Parathyroid adenoma (tissue), 2 donors: ENCODE data around the gene TSPAN1.

Experiments used
- H2AFZ ChIP-seq: fragments of 300-600 bp; sonication (generic); one replicate; pipeline ENCODE4 v1.7.0; 2017; ENCODE audit warnings: antibody characterized with exemption, mild to moderate bottlenecking
- H3K27ac ChIP-seq: fragments of 300-600 bp; sonication (generic); one replicate; pipeline ENCODE4 v1.7.0; 2017
- H3K27me3 ChIP-seq: fragments of 300-600 bp; sonication (generic); one replicate; pipeline ENCODE4 v1.7.0; 2017; ENCODE audit warnings: low read length; ENCODE audit not compliant: control insufficient read depth, insufficient read depth
- H3K36me3 ChIP-seq: fragments of 300-600 bp; sonication (generic); one replicate; pipeline ENCODE4 v1.7.0; 2017; ENCODE audit warnings: low read length; ENCODE audit not compliant: control insufficient read depth, insufficient read depth
- H3K4me1 ChIP-seq: fragments of 300-600 bp; sonication (generic); one replicate; pipeline ENCODE4 v1.7.0; 2017; ENCODE audit warnings: control low read depth
- H3K4me2 ChIP-seq: fragments of 300-600 bp; sonication (generic); one replicate; pipeline ENCODE4 v1.7.0; 2017; ENCODE audit warnings: low read length
- H3K4me3 ChIP-seq: fragments of 300-600 bp; sonication (generic); one replicate; pipeline ENCODE4 v1.7.0; 2017; ENCODE audit warnings: low read depth, low read length
- H3K79me2 ChIP-seq: fragments of 300-600 bp; sonication (generic); one replicate; pipeline ENCODE4 v1.7.0; 2017; ENCODE audit warnings: control low read depth
- H3K9ac ChIP-seq: fragments of 300-600 bp; sonication (generic); one replicate; pipeline ENCODE4 v1.7.0; 2017; ENCODE audit warnings: mild to moderate bottlenecking
- H3K9me3 ChIP-seq: fragments of 300-600 bp; sonication (generic); one replicate; pipeline ENCODE4 v1.7.0; 2017; ENCODE audit warnings: low read length; ENCODE audit not compliant: control insufficient read depth
- CTCF ChIP-seq: fragments of 300-600 bp; sonication (generic); IDR thresholded peaks from one replicate; pipeline ENCODE4 v1.7.0; 2017; ENCODE audit warnings: antibody characterized with exemption, mild to moderate bottlenecking
- donor health status: primary hyperparathyroidism.

The TSPAN1 gene

GRCh38 chr1:46158312-46159281, 16.3 kb upstream of the TSPAN1 start:
- Histone ChIP-seq H3K4me1 (no peaks in the 10 kb centered on the region), H3K36me3 (no peaks in the 10 kb centered on the region), H3K9ac (no peak overlapping the region), H3K79me2 (no peaks in the 10 kb centered on the region), H3K4me2 (no peak overlapping the region), H2AFZ (no peak overlapping the region), H3K9me3 (no peaks in the 10 kb centered on the region), H3K4me3 (no peak overlapping the region), H3K27ac (no peak overlapping the region), H3K27me3 (no peaks in the 10 kb centered on the region)
- no peak for TF ChIP-seq CTCF

GRCh38 chr1:46159516-46159915, 15.4 kb upstream of the TSPAN1 start:
- no peak overlapping the region for H3K4me3 ChIP-seq
- no peak overlapping the region for H2AFZ ChIP-seq
- H3K79me2 ChIP-seq, result no peaks in the 10 kb centered on the region
- no peak for TF ChIP-seq CTCF
- H3K4me1 ChIP-seq, result no peaks in the 10 kb centered on the region
- H3K4me2 ChIP-seq, result no peak overlapping the region
- H3K27me3 ChIP-seq, result no peaks in the 10 kb centered on the region
- H3K9me3 ChIP-seq, result no peaks in the 10 kb centered on the region
- no peaks in the 10 kb centered on the region for H3K36me3 ChIP-seq
- no peak overlapping the region for H3K9ac ChIP-seq
- no peak overlapping the region for H3K27ac ChIP-seq

GRCh38 chr1:46160212-46160611, 14.7 kb upstream of the TSPAN1 start:
- Histone ChIP-seq H3K9me3 (no peaks in the 10 kb centered on the region), H3K36me3 (no peaks in the 10 kb centered on the region), H3K9ac (no peak overlapping the region), H2AFZ (no peak overlapping the region), H3K27ac (no peak overlapping the region), H3K4me1 (no peaks in the 10 kb centered on the region), H3K4me2 (no peak overlapping the region), H3K27me3 (no peaks in the 10 kb centered on the region), H3K4me3 (no peak overlapping the region), H3K79me2 (no peaks in the 10 kb centered on the region)
- TF ChIP-seq CTCF, result no peak

- peak overlapping the region; percentile 33 for H3K4me2 ChIP-seq
- H3K36me3 ChIP-seq, result no peaks in the 10 kb centered on the region
- no peaks in the 10 kb centered on the region for H3K27me3 ChIP-seq
- peak overlapping the region; percentile 27 for H3K4me3 ChIP-seq
- no peaks in the 10 kb centered on the region for H3K9me3 ChIP-seq
- H3K79me2 ChIP-seq, result no peaks in the 10 kb centered on the region
- peak overlapping the region; percentile 84 for H3K27ac ChIP-seq
- no peak overlapping the region for H3K9ac ChIP-seq
- peak overlapping the region; percentile 22 for H2AFZ ChIP-seq
- H3K4me1 ChIP-seq, result peaks cover 10% of the 10 kb centered on the region
- no peak for TF ChIP-seq CTCF
Observed at GRCh38 chr1:46166521-46167462, 8.1 kb upstream of the TSPAN1 start.
